ENCODE measurements around the gene NSUN6.

Gene NSUN6

GRCh38 chr10:18504161-18504560, 147.2 kb downstream of the NSUN6 start:
- in situ Hi-C loops (cut with MboI; ENCODE audit: low sequenced_read_pairs) = no loop called here

DNA sequence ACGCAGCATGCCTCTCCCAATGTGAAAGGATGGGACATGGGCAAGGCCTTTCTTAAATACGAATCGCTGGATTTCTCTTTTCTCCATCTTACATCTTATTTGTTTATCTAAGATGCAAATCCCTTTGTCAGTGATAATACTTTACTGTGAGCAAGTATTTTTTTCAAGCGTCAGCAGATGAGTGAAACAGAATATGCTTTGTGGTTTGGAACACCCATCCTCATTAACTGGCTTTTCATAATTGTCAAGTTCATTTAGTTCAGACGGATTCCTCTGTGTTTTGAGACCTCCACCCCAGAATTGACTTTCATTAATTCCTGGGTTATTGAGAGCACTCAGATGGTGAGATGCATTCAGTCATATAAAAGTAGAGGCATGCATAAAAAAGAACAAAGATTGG, 149.8 kb downstream of the NSUN6 start:
- in situ Hi-C loops (cut with MboI; ENCODE audit: low sequenced_read_pairs) = no loop called here

DNA sequence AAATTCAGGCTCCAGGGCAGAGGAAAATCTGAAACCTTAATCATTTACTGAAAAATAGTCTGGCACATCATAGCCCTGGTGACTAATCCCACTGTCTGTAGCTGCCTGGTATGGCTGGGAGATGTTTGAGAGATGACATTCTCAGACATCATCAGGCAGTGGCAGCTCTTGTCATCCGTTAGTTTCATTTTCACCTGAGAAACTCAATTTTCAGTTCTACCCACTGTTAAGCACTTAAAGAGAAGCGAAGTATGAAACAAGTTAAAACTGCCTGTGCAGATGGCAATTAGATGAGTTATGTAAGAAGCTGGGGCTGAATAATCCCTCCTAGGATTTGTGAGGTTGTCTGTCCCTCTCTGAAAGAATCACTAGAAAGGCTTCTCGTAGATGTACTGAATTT, 150.2 kb downstream of the NSUN6 start:
- in situ Hi-C loops (cut with MboI; ENCODE audit: low sequenced_read_pairs) = no loop called here

DNA sequence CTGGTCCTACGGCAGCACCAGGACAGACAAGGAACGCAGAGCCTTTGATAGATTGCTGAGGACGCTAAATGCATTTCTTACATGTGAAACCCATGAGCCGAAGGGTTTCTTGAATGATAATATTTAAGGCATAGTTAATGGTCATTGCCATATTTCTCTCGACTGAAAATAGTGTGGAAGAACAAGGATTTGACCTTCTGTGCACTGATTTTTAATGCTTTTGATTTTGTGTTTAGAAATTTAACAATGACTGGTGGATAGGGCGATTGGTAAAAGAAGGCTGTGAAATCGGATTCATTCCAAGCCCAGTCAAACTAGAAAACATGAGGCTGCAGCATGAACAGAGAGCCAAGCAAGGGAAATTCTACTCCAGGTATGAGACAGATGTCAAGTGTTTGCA, 150.8 kb downstream of the NSUN6 start:
- in situ Hi-C loops (cut with MboI; ENCODE audit: low sequenced_read_pairs) = no loop called here

DNA sequence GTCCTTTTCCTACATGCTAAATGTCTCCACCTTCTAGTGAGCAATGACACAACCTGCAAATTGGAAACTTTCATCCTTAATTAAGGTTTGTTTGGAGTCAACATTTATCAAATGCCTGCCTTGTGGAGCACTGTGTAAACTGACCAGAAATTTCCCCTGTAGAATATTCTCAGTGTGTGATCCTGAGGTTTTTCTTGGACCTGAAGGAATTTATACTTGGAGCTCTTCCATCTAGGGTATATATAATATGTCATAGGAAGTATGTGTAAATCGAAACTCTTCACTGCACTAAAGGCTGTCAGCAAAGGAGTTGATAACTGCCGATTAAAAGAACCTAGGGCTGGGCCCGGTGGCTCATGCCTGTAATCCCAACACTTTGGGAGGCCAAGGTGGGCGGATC, 152.4 kb downstream of the NSUN6 start:
- in situ Hi-C loops (cut with MboI; ENCODE audit: low sequenced_read_pairs) = no loop called here

GRCh38 chr10:18497806-18498369, 153.5 kb downstream of the NSUN6 start:
- in situ Hi-C loops (cut with MboI; ENCODE audit: low sequenced_read_pairs) = no loop called here

Data from hTERT RPE-1 (cell line).